MM.1S (cell line): ENCODE data around the gene SMARCAD1.

Experiments
- DNase-seq: peaks from one replicate; pipeline ENCODE4 v3.0.0-alpha.2; 2015
- H2AFZ ChIP-seq: fragments of 300-600 bp; sonication (generic); 2 replicates; pipeline ENCODE4 v1.6.0; 2016; ENCODE audit warnings: antibody characterized with exemption, low read length
- H3F3A ChIP-seq: fragments of 300-600 bp; sonication (generic); 2 replicates; pipeline ENCODE4 v1.6.1; 2016; ENCODE audit warnings: mild to moderate bottlenecking, antibody characterized with exemption, low read length, moderate library complexity, mixed read lengths; ENCODE audit not compliant: insufficient read depth
- H3K27ac ChIP-seq: fragments of 300-600 bp; sonication (generic); 2 replicates; pipeline ENCODE4 v1.5.1; 2016; ENCODE audit warnings: mild to moderate bottlenecking, low read length
- H3K27me3 ChIP-seq: fragments of 300-600 bp; sonication (generic); replicated peaks from 2 replicates; pipeline ENCODE4 v1.6.0; 2016; ENCODE audit warnings: low read length; ENCODE audit not compliant: insufficient read depth
- H3K36me3 ChIP-seq: fragments of 300-600 bp; sonication (generic); replicated peaks from 2 replicates; pipeline ENCODE4 v1.6.1; 2016; ENCODE audit warnings: mild to moderate bottlenecking, low read length, mixed read lengths; ENCODE audit not compliant: insufficient read depth
- H3K4me1 ChIP-seq: fragments of 300-600 bp; sonication (generic); 2 replicates; pipeline ENCODE4 v1.6.1; 2016; ENCODE audit warnings: low read length, mixed read lengths
- H3K4me2 ChIP-seq: fragments of 300-600 bp; sonication (generic); 2 replicates; pipeline ENCODE4 v1.6.0; 2016; ENCODE audit warnings: low read depth, low read length
- H3K4me3 ChIP-seq: fragments of 300-600 bp; sonication (generic); 2 replicates; pipeline ENCODE4 v1.5.1; 2016; ENCODE audit warnings: low read length, mixed read lengths
- H3K79me2 ChIP-seq: fragments of 300-600 bp; sonication (generic); 2 replicates; pipeline ENCODE4 v1.6.1; 2016; ENCODE audit warnings: mixed run types, low read length, mixed read lengths
- H3K9ac ChIP-seq: fragments of 300-600 bp; sonication (generic); 2 replicates; pipeline ENCODE4 v1.6.1; 2016; ENCODE audit warnings: low read length, mixed read lengths
- H3K9me2 ChIP-seq: fragments of 300-600 bp; sonication (generic); replicated peaks from 2 replicates; pipeline ENCODE4 v1.6.1; 2016; ENCODE audit warnings: mild to moderate bottlenecking, low read length, mixed read lengths; ENCODE audit not compliant: insufficient read depth
- H3K9me3 ChIP-seq: fragments of 300-600 bp; sonication (generic); replicated peaks from 2 replicates; pipeline ENCODE4 v1.6.1; 2016; ENCODE audit warnings: mild to moderate bottlenecking, low read length, mixed read lengths; ENCODE audit not compliant: insufficient read depth
- H4K20me1 ChIP-seq: fragments of 300-600 bp; sonication (generic); 2 replicates; pipeline ENCODE4 v1.6.1; 2016; ENCODE audit warnings: mild to moderate bottlenecking, low read length, moderate library complexity, mixed read lengths; ENCODE audit not compliant: insufficient read depth
- CTCF ChIP-seq: fragments of 300-600 bp; sonication (generic); IDR thresholded peaks from 2 replicates; pipeline ENCODE4 v1.5.1; 2016; ENCODE audit warnings: antibody characterized with exemption, low read length, mixed read lengths
- EZH2 ChIP-seq: fragments of 300-600 bp; sonication (generic); optimal IDR thresholded peaks from 2 replicates; pipeline ENCODE3; 2017; ENCODE audit warnings: low read depth, mild to moderate bottlenecking, antibody characterized with exemption, low read length, mixed read lengths
- EZH2phosphoT487 ChIP-seq: fragments of 300-600 bp; sonication (generic); IDR thresholded peaks from 2 replicates; pipeline ENCODE4 v1.6.1; 2018; ENCODE audit warnings: antibody characterized with exemption, low read length

Gene SMARCAD1

GRCh38 chr4:94228493-94229216 lies 21.0 kb downstream of the SMARCAD1 start:
- no peaks in the 10 kb centered on the region for H3K9me2 ChIP-seq
- no peak overlapping the region for H3K9ac ChIP-seq

GRCh38 chr4:94232519-94232918 lies 24.9 kb downstream of the SMARCAD1 start:
- Histone ChIP-seq H2AFZ (no peak overlapping the region), H3K4me3 (no peak overlapping the region), H3K27me3 (no peaks in the 10 kb centered on the region), H3K9me2 (no peaks in the 10 kb centered on the region), H3K36me3 (0 out of 2 replicates have a peak, but pooled peaks cover 7% of the 10 kb centered on the region), H3K27ac (no peak overlapping the region), H3K4me2 (no peak overlapping the region), H4K20me1 (no peaks in the 10 kb centered on the region), H3K79me2 (no peaks in the 10 kb centered on the region), H3K9ac (no peak overlapping the region), H3F3A (no peaks in the 10 kb centered on the region), H3K4me1 (no peaks in the 10 kb centered on the region), H3K9me3 (no peaks in the 10 kb centered on the region)
- DNase-seq, result no peak
- no peak for TF ChIP-seq EZH2

More at GRCh38 chr4:94228493-94229216, 21.0 kb downstream of the SMARCAD1 start:
- Histone ChIP-seq H2AFZ (no peak overlapping the region), H3K4me2 (no peak overlapping the region), H3K27me3 (no peaks in the 10 kb centered on the region), H3F3A (no peaks in the 10 kb centered on the region), H3K79me2 (peaks cover 5% of the 10 kb centered on the region; the same call in 1 of the 2 replicates), H3K36me3 (no peaks in the 10 kb centered on the region), H3K4me1 (no peaks in the 10 kb centered on the region), H3K27ac (no peak overlapping the region), H3K9me3 (no peaks in the 10 kb centered on the region), H3K4me3 (no peak overlapping the region), H4K20me1 (no peaks in the 10 kb centered on the region)
- DNase-seq, result no peak
- no peak for TF ChIP-seq EZH2
- TF ChIP-seq EZH2phosphoT487, result no peak
- no peak for TF ChIP-seq CTCF

GRCh38 chr4:94235825-94236224 lies 28.2 kb downstream of the SMARCAD1 start:
- no peak for DNase-seq
- no peaks in the 10 kb centered on the region for H3K9me2 ChIP-seq
- no peaks in the 10 kb centered on the region for H4K20me1 ChIP-seq
- no peaks in the 10 kb centered on the region for H3K27me3 ChIP-seq
- no peaks in the 10 kb centered on the region for H3K9me3 ChIP-seq
- no peak overlapping the region for H3K4me3 ChIP-seq
- H3K79me2 ChIP-seq, result no peaks in the 10 kb centered on the region
- TF ChIP-seq CTCF (no peak), EZH2phosphoT487 (no peak), EZH2 (no peak)
- H3K4me2 ChIP-seq, result no peak overlapping the region
- H3K9ac ChIP-seq, result no peak overlapping the region
- H3K4me1 ChIP-seq, result no peaks in the 10 kb centered on the region
- no peaks in the 10 kb centered on the region for H3F3A ChIP-seq
- 0 out of 2 replicates have a peak, but pooled peaks cover 7% of the 10 kb centered on the region for H3K36me3 ChIP-seq
- no peak overlapping the region for H3K27ac ChIP-seq
- no peak overlapping the region for H2AFZ ChIP-seq

GRCh38 chr4:94237271-94237670 lies 29.6 kb downstream of the SMARCAD1 start:
- H3K79me2 ChIP-seq, result no peaks in the 10 kb centered on the region
- H3K9me3 ChIP-seq, result no peaks in the 10 kb centered on the region
- no peaks in the 10 kb centered on the region for H3K4me1 ChIP-seq
- no peak overlapping the region for H3K4me3 ChIP-seq
- no peak overlapping the region for H3K4me2 ChIP-seq
- TF ChIP-seq EZH2phosphoT487 (no peak), CTCF (no peak), EZH2 (no peak)
- no peak overlapping the region for H3K9ac ChIP-seq
- no peak overlapping the region for H3K27ac ChIP-seq
- H3K36me3 ChIP-seq, result 0 out of 2 replicates have a peak, but pooled peaks cover 7% of the 10 kb centered on the region
- H4K20me1 ChIP-seq, result no peaks in the 10 kb centered on the region
- H3F3A ChIP-seq, result no peaks in the 10 kb centered on the region
- no peaks in the 10 kb centered on the region for H3K27me3 ChIP-seq
- H2AFZ ChIP-seq, result no peak overlapping the region
- DNase-seq, result no peak
- H3K9me2 ChIP-seq, result no peaks in the 10 kb centered on the region
